K562 (cell line): Measurements from ENCODE around the gene PRKAA1. TPM values are rescaled to one million over a fixed set of nuclear protein-coding genes. Genes with fewer than 3 reads are reported as not detected.

Source experiments
- ASH1L ChIP-seq: fragments of 450-650 bp; IDR thresholded peaks from 2 replicates; pipeline ENCODE4 v1.6.1; 2018; ENCODE audit warnings: borderline replicate concordance, mild to moderate bottlenecking, low read depth; ENCODE audit not compliant: partially characterized antibody
- ATF7 ChIP-seq: fragments of 450-650 bp; IDR thresholded peaks from 2 replicates; pipeline ENCODE4 v1.7.1; 2014; ENCODE audit warnings: mild to moderate bottlenecking, moderate library complexity
- BRF1 ChIP-seq: IDR thresholded peaks from 3 replicates; pipeline ENCODE4 v1.6.1; 2011; ENCODE audit warnings: borderline replicate concordance, mild to moderate bottlenecking; ENCODE audit not compliant: insufficient read length; ENCODE audit errors: extremely low read depth
- HIVEP1 ChIP-seq: fragments of 250-450 bp; sonication (Bioruptor Pico); IDR thresholded peaks from 2 replicates; pipeline ENCODE4 v1.4.0; 2020; ENCODE audit warnings: mild to moderate bottlenecking
- LEF1 ChIP-seq: fragments of 450-650 bp; IDR thresholded peaks from 2 replicates; pipeline ENCODE4 v1.6.1; 2016; ENCODE audit warnings: mild to moderate bottlenecking
- MED1 ChIP-seq: sonication (generic); formaldehyde crosslinking; IDR thresholded peaks from 2 replicates; pipeline ENCODE4 v1.8.1; 2023; ENCODE audit warnings: missing genetic modification reagents, borderline replicate concordance
- MTA2 ChIP-seq: fragments of 450-650 bp; IDR thresholded peaks from 2 replicates; pipeline ENCODE4 v1.6.1; 2016; ENCODE audit warnings: low read depth
- NUFIP1 ChIP-seq: fragments of 450-650 bp; IDR thresholded peaks from 2 replicates; pipeline ENCODE4 v1.6.1; 2018; ENCODE audit not compliant: partially characterized antibody
- RAD51 ChIP-seq: fragments of 450-650 bp; IDR thresholded peaks from 2 replicates; pipeline ENCODE4 v1.7.1; 2016; ENCODE audit warnings: low read depth, mild to moderate bottlenecking, borderline replicate concordance
- THRAP3 ChIP-seq: fragments of 450-650 bp; IDR thresholded peaks from 2 replicates; pipeline ENCODE4 v1.6.1; 2016; ENCODE audit warnings: mild to moderate bottlenecking, inconsistent platforms, borderline replicate concordance
- ZKSCAN1 ChIP-seq: fragments of 150-350 bp; IDR thresholded peaks from 2 replicates; pipeline ENCODE4 v1.6.1; 2016; ENCODE audit warnings: low read depth, low read length
- ZNF143 ChIP-seq: sonication (generic); formaldehyde crosslinking; IDR thresholded peaks from 2 replicates; pipeline ENCODE4 v1.9.0; 2022; ENCODE audit warnings: mild to moderate bottlenecking, missing genetic modification reagents
- ZNF584 ChIP-seq: fragments of 200-800 bp; sonication (Bioruptor generic); IDR thresholded peaks from 2 replicates; pipeline ENCODE4 v1.6.1; 2016; ENCODE audit warnings: low read depth, mild to moderate bottlenecking, missing genetic modification characterization, missing compliant biosample characterization
- ZNF766 ChIP-seq: fragments of 200-800 bp; sonication (Bioruptor generic); conservative IDR thresholded peaks from 2 replicates; pipeline ENCODE4 v1.6.1; 2016; ENCODE audit warnings: missing genetic modification characterization, missing compliant biosample characterization
- polyA plus RNA-seq, 8 experiments: library from polyadenylated mRNA; depleted of rRNA in 4 of 8; stranded (reverse) in 5 of 8; unstranded in 3 of 8; fragments of >200 nt; fragmentation: Nextera tagmentation in 2 of 8; fragmentation: Illumina TruSeq in 1 of 8; extraction: Ambion mirVana in 2 of 8; extraction: Trizol in 1 of 8; gene quantifications; 2 replicates each; pipeline versions ENCODE4 v1.2.1 to v1.2.3, GENCODE V29; 2011 to 2014; ENCODE audit warnings: inconsistent platforms in 1 of 8, missing spikeins in 1 of 8
- total RNA-seq, 7 experiments: library from RNA; depleted of rRNA in 6 of 7; stranded (reverse); fragments of >200 nt in 6 of 7; fragmentation: Illumina TruSeq in 2 of 7; extraction: Trizol in 2 of 7; gene quantifications; 2 replicates each; pipeline versions ENCODE4 v1.2.1 to v1.2.3, GENCODE V29; 2011 to 2021; ENCODE audit warnings: low replicate concordance in 1 of 7
- TF ChIP-seq, protein P1 (sequence below): fragments of 450-650 bp; formaldehyde crosslinking; IDR thresholded peaks from 2 replicates; pipeline ENCODE4 v1.4.0; 2020; ENCODE audit warnings: mild to moderate bottlenecking, moderate library complexity
- TF ChIP-seq, protein P2 (sequence below): fragments of 250-450 bp; sonication (Bioruptor Pico); IDR thresholded peaks from 2 replicates; pipeline ENCODE4 v1.8.0; 2022; ENCODE audit warnings: inconsistent platforms
- TF ChIP-seq, protein P3 (sequence below): sonication (generic); formaldehyde crosslinking; IDR thresholded peaks from 2 replicates; pipeline ENCODE4 v1.8.0; 2022; ENCODE audit warnings: missing genetic modification reagents, mild to moderate bottlenecking, borderline replicate concordance
- TF ChIP-seq, protein P4 (sequence below): sonication (generic); formaldehyde crosslinking; IDR thresholded peaks from 2 replicates; pipeline ENCODE4 v1.8.0; 2023; ENCODE audit warnings: mild to moderate bottlenecking, missing genetic modification reagents
- TF ChIP-seq, protein P5 (sequence below), 2 experiments: fragments of 450-650 bp; IDR thresholded peaks; 2 replicates each; pipeline ENCODE4 v1.6.1; 2016
- TF ChIP-seq, protein P6 (sequence below): sonication (generic); IDR thresholded peaks from 2 replicates; pipeline ENCODE4 v1.6.1; 2016

The PRKAA1 gene
- total and polyA plus RNA-seq, 9 of the 15 experiments (the other 6 are each of a cell fraction or from before 2014, with no cell fraction given): 24.5 to 84.0 (median 51.4) TPM

DNA sequence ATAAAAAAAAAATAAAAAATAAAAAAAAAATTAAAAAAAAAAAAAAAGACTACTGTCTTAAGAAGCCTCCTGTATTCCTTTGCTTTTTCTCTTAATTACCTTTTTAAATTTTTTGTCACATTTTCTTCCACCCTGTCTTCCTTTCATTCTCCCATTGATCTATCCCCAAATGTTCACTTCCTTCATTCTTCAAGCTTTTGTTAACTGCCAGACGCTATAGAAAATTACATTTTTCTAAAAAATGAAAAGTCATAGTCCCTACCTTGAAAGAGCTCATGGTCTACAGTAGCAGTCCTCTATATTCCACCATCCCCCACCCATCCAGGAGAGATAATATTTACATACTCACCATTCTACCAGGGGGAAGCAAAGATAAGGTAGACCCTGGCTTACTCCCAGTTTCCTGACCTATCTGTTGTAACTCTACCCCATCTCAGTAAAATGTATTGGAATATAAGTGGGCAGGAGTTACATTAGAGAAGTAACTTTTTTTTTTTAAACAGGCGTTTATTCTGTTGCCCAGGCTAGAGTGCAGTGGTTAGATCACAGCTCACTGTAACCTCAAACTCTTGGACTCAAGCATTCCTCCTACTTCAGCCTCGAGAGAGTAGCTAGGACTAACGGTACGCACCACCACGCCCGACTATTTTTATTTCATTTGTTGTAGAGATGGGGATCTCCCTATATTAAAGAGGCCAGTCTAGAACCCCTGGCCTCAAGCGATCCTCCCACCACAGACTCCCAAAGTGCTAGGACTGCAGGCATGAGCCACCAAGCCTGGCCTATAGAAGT, 3.8 kb upstream of the PRKAA1 start (continued):
- peak; percentile 6; the same call in 1 of the 2 replicates for TF ChIP-seq RAD51
- peak; percentile 36; the same call in 1 of the 2 replicates for TF ChIP-seq ZKSCAN1
- TF ChIP-seq, protein P1, sequence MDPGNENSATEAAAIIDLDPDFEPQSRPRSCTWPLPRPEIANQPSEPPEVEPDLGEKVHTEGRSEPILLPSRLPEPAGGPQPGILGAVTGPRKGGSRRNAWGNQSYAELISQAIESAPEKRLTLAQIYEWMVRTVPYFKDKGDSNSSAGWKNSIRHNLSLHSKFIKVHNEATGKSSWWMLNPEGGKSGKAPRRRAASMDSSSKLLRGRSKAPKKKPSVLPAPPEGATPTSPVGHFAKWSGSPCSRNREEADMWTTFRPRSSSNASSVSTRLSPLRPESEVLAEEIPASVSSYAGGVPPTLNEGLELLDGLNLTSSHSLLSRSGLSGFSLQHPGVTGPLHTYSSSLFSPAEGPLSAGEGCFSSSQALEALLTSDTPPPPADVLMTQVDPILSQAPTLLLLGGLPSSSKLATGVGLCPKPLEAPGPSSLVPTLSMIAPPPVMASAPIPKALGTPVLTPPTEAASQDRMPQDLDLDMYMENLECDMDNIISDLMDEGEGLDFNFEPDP (CRISPR knock-in tag): no peak
- TF ChIP-seq NUFIP1: no peak
- TF ChIP-seq, protein P2, sequence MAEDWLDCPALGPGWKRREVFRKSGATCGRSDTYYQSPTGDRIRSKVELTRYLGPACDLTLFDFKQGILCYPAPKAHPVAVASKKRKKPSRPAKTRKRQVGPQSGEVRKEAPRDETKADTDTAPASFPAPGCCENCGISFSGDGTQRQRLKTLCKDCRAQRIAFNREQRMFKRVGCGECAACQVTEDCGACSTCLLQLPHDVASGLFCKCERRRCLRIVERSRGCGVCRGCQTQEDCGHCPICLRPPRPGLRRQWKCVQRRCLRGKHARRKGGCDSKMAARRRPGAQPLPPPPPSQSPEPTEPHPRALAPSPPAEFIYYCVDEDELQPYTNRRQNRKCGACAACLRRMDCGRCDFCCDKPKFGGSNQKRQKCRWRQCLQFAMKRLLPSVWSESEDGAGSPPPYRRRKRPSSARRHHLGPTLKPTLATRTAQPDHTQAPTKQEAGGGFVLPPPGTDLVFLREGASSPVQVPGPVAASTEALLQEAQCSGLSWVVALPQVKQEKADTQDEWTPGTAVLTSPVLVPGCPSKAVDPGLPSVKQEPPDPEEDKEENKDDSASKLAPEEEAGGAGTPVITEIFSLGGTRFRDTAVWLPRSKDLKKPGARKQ (CRISPR knock-in tag): no peak
- TF ChIP-seq, protein P3, sequence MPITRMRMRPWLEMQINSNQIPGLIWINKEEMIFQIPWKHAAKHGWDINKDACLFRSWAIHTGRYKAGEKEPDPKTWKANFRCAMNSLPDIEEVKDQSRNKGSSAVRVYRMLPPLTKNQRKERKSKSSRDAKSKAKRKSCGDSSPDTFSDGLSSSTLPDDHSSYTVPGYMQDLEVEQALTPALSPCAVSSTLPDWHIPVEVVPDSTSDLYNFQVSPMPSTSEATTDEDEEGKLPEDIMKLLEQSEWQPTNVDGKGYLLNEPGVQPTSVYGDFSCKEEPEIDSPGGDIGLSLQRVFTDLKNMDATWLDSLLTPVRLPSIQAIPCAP: no peak
- no peak for TF ChIP-seq BRF1
- TF ChIP-seq LEF1: peak; percentile 99
- no peak for TF ChIP-seq ZNF584 (CRISPR knock-in tag)
- TF ChIP-seq, protein P4, sequence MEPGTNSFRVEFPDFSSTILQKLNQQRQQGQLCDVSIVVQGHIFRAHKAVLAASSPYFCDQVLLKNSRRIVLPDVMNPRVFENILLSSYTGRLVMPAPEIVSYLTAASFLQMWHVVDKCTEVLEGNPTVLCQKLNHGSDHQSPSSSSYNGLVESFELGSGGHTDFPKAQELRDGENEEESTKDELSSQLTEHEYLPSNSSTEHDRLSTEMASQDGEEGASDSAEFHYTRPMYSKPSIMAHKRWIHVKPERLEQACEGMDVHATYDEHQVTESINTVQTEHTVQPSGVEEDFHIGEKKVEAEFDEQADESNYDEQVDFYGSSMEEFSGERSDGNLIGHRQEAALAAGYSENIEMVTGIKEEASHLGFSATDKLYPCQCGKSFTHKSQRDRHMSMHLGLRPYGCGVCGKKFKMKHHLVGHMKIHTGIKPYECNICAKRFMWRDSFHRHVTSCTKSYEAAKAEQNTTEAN (CRISPR knock-in tag): no peak
- TF ChIP-seq, protein P5, sequence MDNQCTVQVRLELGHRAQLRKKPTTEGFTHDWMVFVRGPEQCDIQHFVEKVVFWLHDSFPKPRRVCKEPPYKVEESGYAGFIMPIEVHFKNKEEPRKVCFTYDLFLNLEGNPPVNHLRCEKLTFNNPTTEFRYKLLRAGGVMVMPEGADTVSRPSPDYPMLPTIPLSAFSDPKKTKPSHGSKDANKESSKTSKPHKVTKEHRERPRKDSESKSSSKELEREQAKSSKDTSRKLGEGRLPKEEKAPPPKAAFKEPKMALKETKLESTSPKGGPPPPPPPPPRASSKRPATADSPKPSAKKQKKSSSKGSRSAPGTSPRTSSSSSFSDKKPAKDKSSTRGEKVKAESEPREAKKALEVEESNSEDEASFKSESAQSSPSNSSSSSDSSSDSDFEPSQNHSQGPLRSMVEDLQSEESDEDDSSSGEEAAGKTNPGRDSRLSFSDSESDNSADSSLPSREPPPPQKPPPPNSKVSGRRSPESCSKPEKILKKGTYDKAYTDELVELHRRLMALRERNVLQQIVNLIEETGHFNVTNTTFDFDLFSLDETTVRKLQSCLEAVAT (IDR thresholded peaks at IDR 0.05): peak; percentile 20 to 55; a peak in 2 of 4 replicates
- TF ChIP-seq ASH1L: peak; percentile 43
- TF ChIP-seq MED1 (CRISPR knock-in tag): no peak
- peak; percentile 80 for TF ChIP-seq MTA2
- TF ChIP-seq ZNF766: peak; percentile 70
- no peak for TF ChIP-seq HIVEP1 (CRISPR knock-in tag)
- TF ChIP-seq ATF7: peak; percentile 60
- TF ChIP-seq ZNF143 (CRISPR knock-in tag): no peak
- TF ChIP-seq THRAP3: peak; percentile 86
- TF ChIP-seq, protein P6, sequence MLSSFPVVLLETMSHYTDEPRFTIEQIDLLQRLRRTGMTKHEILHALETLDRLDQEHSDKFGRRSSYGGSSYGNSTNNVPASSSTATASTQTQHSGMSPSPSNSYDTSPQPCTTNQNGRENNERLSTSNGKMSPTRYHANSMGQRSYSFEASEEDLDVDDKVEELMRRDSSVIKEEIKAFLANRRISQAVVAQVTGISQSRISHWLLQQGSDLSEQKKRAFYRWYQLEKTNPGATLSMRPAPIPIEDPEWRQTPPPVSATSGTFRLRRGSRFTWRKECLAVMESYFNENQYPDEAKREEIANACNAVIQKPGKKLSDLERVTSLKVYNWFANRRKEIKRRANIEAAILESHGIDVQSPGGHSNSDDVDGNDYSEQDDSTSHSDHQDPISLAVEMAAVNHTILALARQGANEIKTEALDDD: peak; percentile 94
